WTC11 (cell line): ENCODE results near the gene KRT32. TPM values are rescaled to one million over a fixed set of nuclear protein-coding genes. Genes with fewer than 3 reads are reported as not detected.

Experiments used
- ATAC-seq: fragments of 200-7000 bp; cut with Tn5 transposase; 2 replicates; pipeline ENCODE4 v1.10.0; 2021; ENCODE audit warnings: mild to moderate bottlenecking, moderate library complexity
- CTCF ChIA-PET: fragments of 300-600 bp; sonication (Branson Sonifier 250); formaldehyde crosslinking; loops from one replicate; lab custom pipeline; 2021; ENCODE audit warnings: antibody characterized with exemption; lab: Charles Lee
- POLR2A ChIA-PET: fragments of 350-600 bp; sonication (Branson Sonifier 250); formaldehyde crosslinking; loops from one replicate; lab custom pipeline; 2021; ENCODE audit warnings: antibody characterized with exemption; lab: Charles Lee
- DNase-seq: peaks from one replicate; pipeline ENCODE4 v3.0.0; 2021; ENCODE audit warnings: low spot score
- H3K27ac Mint-ChIP-seq: 2 replicates; pipeline ENCODE4 v1.8.0; 2021; ENCODE audit warnings: mixed read lengths
- H3K27me3 Mint-ChIP-seq: 2 replicates; pipeline ENCODE4 v1.8.0; 2021; ENCODE audit warnings: low read depth, mild to moderate bottlenecking, moderate library complexity, mixed read lengths
- H3K36me3 Mint-ChIP-seq: 2 replicates; pipeline ENCODE4 v1.8.0; 2021; ENCODE audit warnings: mixed read lengths
- H3K4me1 Mint-ChIP-seq: 2 replicates; pipeline ENCODE4 v1.8.0; 2022; ENCODE audit warnings: mixed read lengths
- H3K4me3 Mint-ChIP-seq: 2 replicates; pipeline ENCODE4 v1.8.0; 2021; ENCODE audit warnings: mild to moderate bottlenecking, moderate library complexity, mixed read lengths
- H3K9me3 Mint-ChIP-seq: 2 replicates; pipeline ENCODE4 v1.8.0; 2021; ENCODE audit warnings: mixed read lengths
- ATF2 ChIP-seq: sonication (generic); formaldehyde crosslinking; IDR thresholded peaks from 2 replicates; pipeline ENCODE4 v1.8.1; 2022; ENCODE audit warnings: low read depth, missing genetic modification reagents, borderline replicate concordance
- ATF3 ChIP-seq: sonication (generic); formaldehyde crosslinking; conservative IDR thresholded peaks from 2 replicates; pipeline ENCODE4 v1.8.1; 2022; ENCODE audit warnings: mild to moderate bottlenecking, missing genetic modification reagents
- ATF6 ChIP-seq: sonication (generic); formaldehyde crosslinking; IDR thresholded peaks from 2 replicates; pipeline ENCODE4 v1.8.1; 2023; ENCODE audit warnings: mild to moderate bottlenecking, missing genetic modification reagents
- E2F5 ChIP-seq: sonication (generic); formaldehyde crosslinking; IDR thresholded peaks from 2 replicates; pipeline ENCODE4 v1.8.1; 2022; ENCODE audit warnings: mild to moderate bottlenecking, moderate library complexity, missing genetic modification reagents
- ELF4 ChIP-seq: sonication (generic); formaldehyde crosslinking; IDR thresholded peaks from 2 replicates; pipeline ENCODE4 v1.8.1; 2022; ENCODE audit warnings: low read depth, mild to moderate bottlenecking, moderate library complexity, missing genetic modification reagents
- ESRRA ChIP-seq: sonication (generic); formaldehyde crosslinking; IDR thresholded peaks from 2 replicates; pipeline ENCODE4 v1.8.1; 2022; ENCODE audit warnings: mild to moderate bottlenecking, missing genetic modification reagents, borderline replicate concordance
- FOXJ3 ChIP-seq: sonication (generic); formaldehyde crosslinking; IDR thresholded peaks from 2 replicates; pipeline ENCODE4 v1.9.0; 2021; ENCODE audit warnings: missing genetic modification reagents, mild to moderate bottlenecking, borderline replicate concordance
- FOXP1 ChIP-seq: sonication (generic); formaldehyde crosslinking; IDR thresholded peaks from 2 replicates; pipeline ENCODE4 v1.8.0; 2022; ENCODE audit warnings: missing genetic modification reagents, mild to moderate bottlenecking, moderate library complexity, borderline replicate concordance
- GRHL2 ChIP-seq: fragments of 250-450 bp; sonication (Bioruptor Pico); IDR thresholded peaks from 2 replicates; pipeline ENCODE4 v1.8.0; 2022; ENCODE audit warnings: mild to moderate bottlenecking, moderate library complexity; ENCODE audit not compliant: insufficient replicate concordance, severe bottlenecking
- JAZF1 ChIP-seq: fragments of 250-450 bp; sonication (Bioruptor Pico); IDR thresholded peaks from 2 replicates; pipeline ENCODE4 v1.9.0; 2021; ENCODE audit warnings: moderate library complexity, mild to moderate bottlenecking, inconsistent platforms
- JUN ChIP-seq: sonication (generic); formaldehyde crosslinking; IDR thresholded peaks from 2 replicates; pipeline ENCODE4 v1.8.0; 2023; ENCODE audit warnings: mild to moderate bottlenecking, missing genetic modification reagents
- MAX ChIP-seq: sonication (generic); formaldehyde crosslinking; IDR thresholded peaks from 2 replicates; pipeline ENCODE4 v1.8.0; 2022; ENCODE audit warnings: mild to moderate bottlenecking, missing genetic modification reagents
- NFATC4 ChIP-seq: fragments of 250-450 bp; sonication (Bioruptor Pico); IDR thresholded peaks from 2 replicates; pipeline ENCODE4 v1.9.0; 2021; ENCODE audit warnings: mild to moderate bottlenecking
- NFYB ChIP-seq: sonication (generic); formaldehyde crosslinking; conservative IDR thresholded peaks from 2 replicates; pipeline ENCODE4 v1.8.0; 2022; ENCODE audit warnings: low read depth, missing genetic modification reagents
- NR3C1 ChIP-seq: sonication (generic); formaldehyde crosslinking; conservative IDR thresholded peaks from 2 replicates; pipeline ENCODE4 v1.8.1; 2023; ENCODE audit warnings: low read depth, mild to moderate bottlenecking, missing genetic modification reagents
- PRRX2 ChIP-seq: fragments of 250-450 bp; sonication (Bioruptor Pico); IDR thresholded peaks from 2 replicates; pipeline ENCODE4 v1.8.0; 2021; ENCODE audit warnings: mild to moderate bottlenecking
- SP1 ChIP-seq: sonication (generic); formaldehyde crosslinking; conservative IDR thresholded peaks from 2 replicates; pipeline ENCODE4 v1.8.1; 2022; ENCODE audit warnings: missing genetic modification reagents
- USF1 ChIP-seq: sonication (generic); formaldehyde crosslinking; IDR thresholded peaks from 2 replicates; pipeline ENCODE4 v1.8.0; 2022; ENCODE audit warnings: mild to moderate bottlenecking, missing genetic modification reagents
- USF2 ChIP-seq: sonication (generic); formaldehyde crosslinking; IDR thresholded peaks from 2 replicates; pipeline ENCODE4 v1.8.1; 2023; ENCODE audit warnings: mild to moderate bottlenecking, missing genetic modification reagents, moderate library complexity
- ZBTB21 ChIP-seq: sonication (generic); formaldehyde crosslinking; IDR thresholded peaks from 2 replicates; pipeline ENCODE4 v1.8.1; 2023; ENCODE audit warnings: mild to moderate bottlenecking, missing genetic modification reagents, borderline replicate concordance
- ZNF423 ChIP-seq: fragments of 250-450 bp; sonication (Bioruptor Pico); IDR thresholded peaks from 2 replicates; pipeline ENCODE4 v2.1.2; 2022; ENCODE audit warnings: mild to moderate bottlenecking, moderate library complexity
- ZNF671 ChIP-seq: fragments of 250-450 bp; sonication (Bioruptor Pico); IDR thresholded peaks from 2 replicates; pipeline ENCODE4 v1.8.0; 2021; ENCODE audit warnings: mild to moderate bottlenecking
- total RNA-seq: library from RNA; stranded (reverse); gene quantifications from 3 replicates; pipeline ENCODE4 v1.2.3, GENCODE V29; 2021

Gene KRT32
- total RNA-seq, 1 experiment from 2014 or later = not detected

GRCh38 chr17:41516830-41517283 lies 49.7 kb upstream of the KRT32 start:
- no peak overlapping the region for H3K4me3 Mint-ChIP-seq
- TF ChIP-seq USF1 (CRISPR knock-in tag) = no peak
- TF ChIP-seq ZBTB21 (CRISPR knock-in tag) = no peak
- no peak for TF ChIP-seq FOXJ3 (CRISPR knock-in tag)
- no peak for TF ChIP-seq PRRX2
- no peak for TF ChIP-seq USF2 (CRISPR knock-in tag)
- TF ChIP-seq FOXP1 (CRISPR knock-in tag) = no peak
- no peak for TF ChIP-seq ESRRA (CRISPR knock-in tag)
- no peak for TF ChIP-seq GRHL2
- no peak for TF ChIP-seq JUN (CRISPR knock-in tag)
- TF ChIP-seq NFATC4 = no peak
- ATAC-seq (no peak), DNase-seq (no peak)
- no peak overlapping the region for H3K27ac Mint-ChIP-seq
- POLR2A ChIA-PET = no interaction called here
- CTCF ChIA-PET = interaction anchor here (3.0 to 15.4 kb wide), 2 partner anchors 32 to 131 kb away, joined by 12 to 116 read pairs; no protein-coding TSS in a partner anchor
- no peaks in the 10 kb centered on the region for H3K9me3 Mint-ChIP-seq
- H3K27me3 Mint-ChIP-seq = no peaks in the 10 kb centered on the region
- H3K36me3 Mint-ChIP-seq = no peaks in the 10 kb centered on the region
- H3K4me1 Mint-ChIP-seq = peaks cover 26% of the 10 kb centered on the region

- Mint-ChIP-seq H3K9me3 (no peaks in the 10 kb centered on the region), H3K27ac (no peak overlapping the region), H3K4me3 (no peak overlapping the region), H3K27me3 (no peaks in the 10 kb centered on the region), H3K36me3 (no peaks in the 10 kb centered on the region), H3K4me1 (peaks cover 21% of the 10 kb centered on the region)
- ChIA-PET POLR2A (no interaction called here), CTCF (interaction anchor here (0.8 to 15.4 kb wide), 4 partner anchors 33 to 146 kb away, joined by 3 to 116 read pairs (median 8); no protein-coding TSS in a partner anchor)
- no peak for ATAC-seq
- no peak for DNase-seq
- TF ChIP-seq ZNF423 (CRISPR knock-in tag) (no peak), NFYB (CRISPR knock-in tag) (no peak), ATF2 (CRISPR knock-in tag) (no peak)
Measured at GRCh38 chr17:41516147-41516829, 49.1 kb upstream of the KRT32 start.

- DNase-seq (no peak), ATAC-seq (no peak)
- H3K9me3 Mint-ChIP-seq = no peaks in the 10 kb centered on the region
- ChIA-PET POLR2A (no interaction called here), CTCF (interaction anchor here (0.9 to 15.4 kb wide), 3 partner anchors 9 to 36 kb away, joined by 3 to 116 read pairs (median 3); no protein-coding TSS in a partner anchor)
- H3K4me3 Mint-ChIP-seq = no peak overlapping the region
- TF ChIP-seq JAZF1 (CRISPR knock-in tag) (no peak), NR3C1 (no peak), MAX (CRISPR knock-in tag) (no peak), ELF4 (CRISPR knock-in tag) (no peak), FOXP1 (CRISPR knock-in tag) (no peak), ZNF671 (CRISPR knock-in tag) (no peak), E2F5 (CRISPR knock-in tag) (no peak), SP1 (CRISPR knock-in tag) (no peak), ATF6 (CRISPR knock-in tag) (no peak), ATF3 (CRISPR knock-in tag) (no peak)
- H3K36me3 Mint-ChIP-seq = no peaks in the 10 kb centered on the region
- no peaks in the 10 kb centered on the region; the same call in 1 of the 2 replicates for H3K27me3 Mint-ChIP-seq
- peaks cover 24% of the 10 kb centered on the region for H3K4me1 Mint-ChIP-seq
- no peak overlapping the region for H3K27ac Mint-ChIP-seq
Measured at GRCh38 chr17:41513168-41513547, 46.0 kb upstream of the KRT32 start.
